Ectodermal cell (in vitro differentiated cells): ENCODE results near the gene CAPN5.

Experiments
- H3K27ac ChIP-seq: 2 replicates; pipeline ENCODE4 v1.7.0; 2013; ENCODE audit warnings: mild to moderate bottlenecking, low read depth, low read length; ENCODE audit not compliant: insufficient read depth, poor library complexity, severe bottlenecking
- H3K27me3 ChIP-seq: 2 replicates; pipeline ENCODE4 v1.7.0; 2013; ENCODE audit warnings: mild to moderate bottlenecking, low read length; ENCODE audit not compliant: insufficient read depth, control insufficient read depth, poor library complexity, severe bottlenecking
- H3K36me3 ChIP-seq: one replicate; pipeline ENCODE4 v1.7.0; 2013; ENCODE audit warnings: low read length; ENCODE audit not compliant: control insufficient read depth, insufficient read depth
- H3K4me1 ChIP-seq: one replicate; pipeline ENCODE4 v1.7.0; 2013; ENCODE audit warnings: low read length; ENCODE audit not compliant: control insufficient read depth, insufficient read depth
- H3K4me3 ChIP-seq: 2 replicates; pipeline ENCODE4 v1.7.0; 2013; ENCODE audit warnings: low read depth, low read length, control low read depth; ENCODE audit not compliant: insufficient read depth
- H3K9me3 ChIP-seq: 2 replicates; pipeline ENCODE4 v1.7.0; 2013; ENCODE audit warnings: mild to moderate bottlenecking, low read length, moderate library complexity; ENCODE audit not compliant: control insufficient read depth
- WGBS, 2 experiments: methylation state at CpG; one replicate each; pipeline ENCODE4 v1.1.7; 2013; ENCODE audit warnings: missing lambda C conversion rate in 2 of 2; 5-methylcytosine and 5-hydroxymethylcytosine counted together

Gene CAPN5

DNA sequence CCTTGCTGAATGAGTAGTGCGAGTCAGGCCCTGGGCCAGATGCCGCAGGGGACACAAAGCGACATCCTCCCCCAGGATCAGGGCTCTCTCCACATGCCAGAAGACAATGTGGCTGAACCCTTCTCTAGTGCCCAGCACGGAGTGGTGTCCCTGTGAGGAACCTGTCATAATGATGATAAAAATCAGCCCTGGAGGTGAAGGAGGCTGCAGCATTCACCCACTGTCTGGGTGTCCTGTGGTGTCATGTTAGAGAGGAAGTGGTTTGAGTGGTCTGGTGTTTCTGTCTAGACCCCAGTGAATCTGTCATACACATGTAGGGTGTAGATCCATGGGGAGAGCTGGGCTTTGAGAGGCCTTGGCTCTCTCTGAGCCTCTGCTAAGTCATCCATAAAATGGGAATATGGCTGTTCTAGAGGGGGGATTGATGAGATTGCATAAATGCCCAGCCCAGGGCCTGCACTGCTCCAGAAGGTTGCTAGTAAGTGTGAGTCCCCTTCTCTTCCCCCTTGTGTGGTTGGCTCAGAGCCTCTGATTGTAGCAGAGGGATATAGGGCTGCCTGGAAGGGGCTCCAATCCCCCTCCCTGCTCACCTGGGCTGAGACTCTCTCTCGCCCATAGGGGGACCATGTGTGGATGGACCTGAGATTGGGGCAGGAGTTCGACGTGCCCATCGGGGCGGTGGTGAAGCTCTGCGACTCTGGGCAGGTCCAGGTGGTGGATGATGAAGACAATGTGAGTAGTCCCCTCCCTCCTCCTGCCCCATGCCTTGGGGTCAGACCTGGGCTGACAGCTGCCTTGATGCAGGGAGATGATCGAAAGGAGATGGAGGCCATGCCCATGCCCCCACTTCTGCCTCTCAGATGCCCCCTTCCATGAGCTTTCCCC lies 75.6 kb downstream of the CAPN5 start:
- H3K27me3 ChIP-seq, result no peaks in the 10 kb centered on the region
- no peak overlapping the region for H3K27ac ChIP-seq
- H3K36me3 ChIP-seq, result no peaks in the 10 kb centered on the region
- no peak overlapping the region for H3K4me3 ChIP-seq
- 92 to 93% methylated on average over 11 of the region's 11 CpGs for WGBS, 2 experiments
- no peaks in the 10 kb centered on the region for H3K9me3 ChIP-seq
- H3K4me1 ChIP-seq, result peaks cover 9% of the 10 kb centered on the region

DNA sequence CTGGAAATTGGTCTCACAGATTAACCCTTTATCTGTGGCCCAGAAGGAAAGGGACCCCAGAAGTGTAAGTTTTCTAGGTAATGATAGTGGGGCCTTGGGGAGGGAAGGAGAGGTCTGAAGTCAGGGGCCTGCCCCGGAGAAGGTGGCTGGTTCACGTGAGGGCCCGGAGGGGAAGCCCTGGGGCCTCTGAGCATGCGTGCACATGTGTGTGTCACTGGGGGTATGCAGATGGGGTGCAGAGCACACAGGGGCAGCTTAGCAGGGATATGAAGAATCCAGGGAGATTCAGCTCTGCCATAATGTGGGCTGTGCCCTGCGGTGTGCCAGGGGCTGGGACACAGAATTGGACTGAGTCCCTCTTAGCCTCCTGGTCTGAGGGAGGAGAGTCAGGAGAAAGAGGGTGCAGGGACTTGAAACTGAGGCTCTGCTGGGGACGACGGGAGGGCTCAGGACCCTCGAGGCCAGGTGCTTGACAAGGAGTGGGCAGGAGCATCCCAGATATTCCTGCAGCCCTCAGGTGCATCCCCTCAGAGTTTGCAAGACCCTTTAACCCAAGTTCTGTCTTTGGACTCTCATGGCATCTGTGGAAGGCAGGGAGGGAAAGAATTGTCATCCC lies 76.7 kb downstream of the CAPN5 start:
- Histone ChIP-seq H3K9me3 (no peaks in the 10 kb centered on the region), H3K4me1 (peaks cover 13% of the 10 kb centered on the region), H3K4me3 (no peak overlapping the region), H3K36me3 (no peaks in the 10 kb centered on the region), H3K27me3 (no peaks in the 10 kb centered on the region), H3K27ac (no peak overlapping the region)
- WGBS, 2 experiments, result 91% methylated on average over 8 of the region's 8 CpGs

DNA sequence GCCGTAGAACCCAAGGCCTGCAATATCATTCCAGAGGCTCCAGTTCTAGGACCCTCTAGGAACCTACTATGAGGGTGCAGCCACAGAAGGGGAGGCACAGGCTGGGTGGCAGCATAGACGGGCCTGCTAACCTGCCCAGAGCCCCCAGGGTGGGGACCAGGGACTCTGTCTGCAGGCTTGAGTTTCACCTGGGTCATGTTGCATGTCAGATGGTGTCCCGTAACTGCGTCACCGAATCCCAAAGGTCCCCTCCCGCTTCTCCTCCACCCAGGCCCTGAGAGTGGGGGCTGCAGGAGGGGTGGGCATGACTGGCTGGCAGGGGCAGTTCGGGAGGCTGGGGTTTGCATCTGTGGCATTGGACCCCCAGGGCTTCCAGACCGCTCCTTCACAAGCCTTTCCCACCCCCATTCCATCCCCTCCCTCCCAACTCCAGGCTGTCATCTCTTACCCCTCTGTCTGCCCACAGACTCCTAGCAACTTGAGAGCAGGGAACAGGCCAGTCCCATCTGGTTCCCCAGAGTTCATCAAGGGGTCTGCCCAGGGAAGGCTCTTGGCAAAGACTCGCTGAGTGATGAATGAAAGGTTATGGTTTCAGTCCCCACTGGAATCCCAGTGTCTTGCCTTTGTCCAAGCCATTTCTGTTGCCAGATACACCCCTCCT lies 77.6 kb downstream of the CAPN5 start:
- H3K4me3 ChIP-seq, result no peak overlapping the region
- H3K36me3 ChIP-seq, result no peaks in the 10 kb centered on the region
- no peak overlapping the region for H3K27ac ChIP-seq
- 89 to 92% methylated on average over 9 of the region's 9 CpGs for WGBS, 2 experiments
- H3K4me1 ChIP-seq, result peaks cover 18% of the 10 kb centered on the region
- H3K27me3 ChIP-seq, result no peaks in the 10 kb centered on the region
- H3K9me3 ChIP-seq, result no peaks in the 10 kb centered on the region

DNA sequence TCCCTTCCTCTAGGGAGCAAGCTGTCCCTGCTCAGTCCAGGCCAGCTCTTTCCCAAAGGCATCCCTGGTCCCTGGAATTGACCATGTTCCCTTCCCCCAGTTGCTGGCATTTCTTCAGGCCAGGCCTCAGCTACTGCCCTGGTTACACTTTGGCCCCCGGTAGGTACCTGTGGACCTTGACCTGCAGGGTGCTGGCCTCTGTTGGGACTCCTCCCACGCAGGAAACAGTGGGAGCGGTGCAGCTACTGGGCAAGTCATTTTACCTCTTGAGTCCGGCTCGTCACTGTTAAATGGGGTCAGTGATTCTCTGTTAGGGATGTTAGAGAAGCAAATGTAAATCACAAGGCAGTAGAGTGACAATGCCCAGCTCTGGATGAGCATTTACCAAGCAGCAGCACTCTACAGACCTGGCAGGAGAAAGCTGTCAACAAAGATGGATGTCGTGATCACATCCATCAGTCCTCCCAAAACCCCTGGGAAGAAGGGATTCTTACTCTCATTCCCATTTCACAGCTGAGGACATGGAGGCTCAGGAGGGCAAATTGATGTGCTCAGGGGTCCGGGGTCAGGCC lies 78.2 kb downstream of the CAPN5 start:
- Histone ChIP-seq H3K27me3 (no peaks in the 10 kb centered on the region), H3K36me3 (no peaks in the 10 kb centered on the region), H3K27ac (no peak overlapping the region), H3K4me1 (peaks cover 19% of the 10 kb centered on the region), H3K4me3 (no peak overlapping the region), H3K9me3 (no peaks in the 10 kb centered on the region)
- WGBS, 2 experiments, result 86 to 88% methylated on average over 7 of the region's 7 CpGs

DNA sequence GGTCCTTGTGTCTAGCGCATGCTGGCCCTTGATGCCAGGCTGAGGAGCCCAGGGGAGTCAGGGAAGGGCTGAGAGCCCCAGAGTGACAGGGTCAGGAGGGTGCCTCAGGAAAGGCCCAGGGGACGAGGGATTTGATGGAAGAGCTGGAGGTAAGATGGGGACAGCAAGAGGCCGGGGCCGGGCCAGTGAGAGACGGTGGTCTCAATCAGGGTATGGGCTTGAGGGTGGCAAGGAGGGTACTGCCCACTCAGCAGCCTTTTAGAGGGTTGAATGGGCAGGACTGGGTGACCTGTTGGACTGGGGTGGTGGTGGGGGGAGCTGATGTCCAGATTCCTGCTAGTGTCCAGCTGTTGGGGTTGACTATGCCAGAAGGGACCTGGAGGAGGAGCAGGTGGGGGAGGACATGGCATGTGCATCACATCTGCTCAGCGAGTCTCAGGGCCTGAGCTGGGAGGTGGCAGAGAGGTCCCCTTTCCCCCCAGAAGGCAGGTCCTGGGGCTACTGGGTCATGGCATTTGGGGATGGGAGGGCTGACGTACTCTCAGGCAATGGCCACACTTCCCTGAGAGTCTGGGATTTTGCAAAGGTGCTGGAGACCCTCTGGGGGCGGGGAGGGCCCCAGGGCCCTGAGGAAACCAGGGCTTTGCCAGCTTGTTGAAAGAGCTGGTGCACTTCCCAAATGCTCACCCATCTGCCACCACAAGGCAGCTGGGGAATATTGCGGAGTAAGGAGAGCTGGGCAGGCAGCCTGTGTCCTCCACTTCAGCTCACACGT lies 79.7 kb downstream of the CAPN5 start:
- no peaks in the 10 kb centered on the region for H3K27me3 ChIP-seq
- H3K4me1 ChIP-seq, result peaks cover 15% of the 10 kb centered on the region
- no peaks in the 10 kb centered on the region for H3K9me3 ChIP-seq
- H3K27ac ChIP-seq, result no peak overlapping the region
- H3K4me3 ChIP-seq, result no peak overlapping the region
- no peaks in the 10 kb centered on the region for H3K36me3 ChIP-seq
- 88 to 89% methylated on average over 10 of the region's 10 CpGs for WGBS, 2 experiments

DNA sequence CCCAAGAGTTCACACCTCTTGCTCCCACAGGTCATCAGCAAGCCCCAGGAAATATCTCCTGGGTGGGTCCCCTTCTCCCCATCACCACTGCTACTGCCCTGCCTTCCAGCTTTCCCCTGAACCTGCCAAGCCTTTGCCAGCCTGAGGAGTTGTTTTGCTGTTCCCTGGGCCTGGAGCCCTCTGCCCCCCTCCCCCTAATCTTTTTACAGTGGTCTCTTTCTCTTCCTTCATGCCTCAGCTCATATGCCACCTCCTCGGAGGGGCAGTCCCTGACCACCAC lies 80.2 kb downstream of the CAPN5 start:
- Histone ChIP-seq H3K27ac (no peak overlapping the region), H3K4me3 (no peak overlapping the region), H3K27me3 (no peaks in the 10 kb centered on the region), H3K4me1 (peaks cover 15% of the 10 kb centered on the region), H3K36me3 (no peaks in the 10 kb centered on the region), H3K9me3 (no peaks in the 10 kb centered on the region)
- 51 to 68% methylated on average over 1 of the region's 1 CpG for WGBS, 2 experiments

DNA sequence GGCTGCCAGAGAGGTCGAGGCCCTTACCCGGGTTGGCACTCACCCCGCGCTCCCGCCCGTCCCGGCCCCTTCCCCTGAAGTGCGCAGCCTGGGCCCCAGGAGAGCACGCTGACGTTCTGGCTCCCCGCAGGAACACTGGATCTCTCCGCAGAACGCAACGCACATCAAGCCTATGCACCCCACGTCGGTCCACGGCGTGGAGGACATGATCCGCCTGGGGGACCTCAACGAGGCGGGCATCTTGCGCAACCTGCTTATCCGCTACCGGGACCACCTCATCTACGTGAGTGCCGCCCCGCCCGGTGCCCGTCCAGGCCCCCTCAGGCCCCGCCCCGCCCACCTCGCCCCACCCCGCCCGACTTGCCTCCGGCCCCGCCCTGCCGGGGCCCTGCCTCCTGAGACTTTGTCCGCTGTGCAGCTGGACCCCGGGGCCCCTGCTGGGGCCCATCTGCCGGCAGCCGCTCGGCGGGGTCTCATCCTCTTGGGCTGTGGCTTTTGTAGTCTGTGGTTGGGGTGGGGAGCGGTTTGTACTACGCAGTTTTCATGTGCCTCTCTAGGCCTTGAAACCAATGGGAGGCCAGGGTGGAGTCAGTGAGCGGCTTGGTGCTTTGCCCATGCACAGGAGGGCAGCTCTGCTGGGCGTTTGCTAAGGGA lies 81.0 kb downstream of the CAPN5 start:
- no peaks in the 10 kb centered on the region for H3K27me3 ChIP-seq
- no peaks in the 10 kb centered on the region for H3K9me3 ChIP-seq
- H3K4me3 ChIP-seq, result peak overlapping the region; percentile 33
- H3K27ac ChIP-seq, result no peak overlapping the region
- peaks cover 15% of the 10 kb centered on the region for H3K4me1 ChIP-seq
- no peaks in the 10 kb centered on the region for H3K36me3 ChIP-seq
- 4% methylated on average over 47 of the region's 47 CpGs for WGBS, 2 experiments

DNA sequence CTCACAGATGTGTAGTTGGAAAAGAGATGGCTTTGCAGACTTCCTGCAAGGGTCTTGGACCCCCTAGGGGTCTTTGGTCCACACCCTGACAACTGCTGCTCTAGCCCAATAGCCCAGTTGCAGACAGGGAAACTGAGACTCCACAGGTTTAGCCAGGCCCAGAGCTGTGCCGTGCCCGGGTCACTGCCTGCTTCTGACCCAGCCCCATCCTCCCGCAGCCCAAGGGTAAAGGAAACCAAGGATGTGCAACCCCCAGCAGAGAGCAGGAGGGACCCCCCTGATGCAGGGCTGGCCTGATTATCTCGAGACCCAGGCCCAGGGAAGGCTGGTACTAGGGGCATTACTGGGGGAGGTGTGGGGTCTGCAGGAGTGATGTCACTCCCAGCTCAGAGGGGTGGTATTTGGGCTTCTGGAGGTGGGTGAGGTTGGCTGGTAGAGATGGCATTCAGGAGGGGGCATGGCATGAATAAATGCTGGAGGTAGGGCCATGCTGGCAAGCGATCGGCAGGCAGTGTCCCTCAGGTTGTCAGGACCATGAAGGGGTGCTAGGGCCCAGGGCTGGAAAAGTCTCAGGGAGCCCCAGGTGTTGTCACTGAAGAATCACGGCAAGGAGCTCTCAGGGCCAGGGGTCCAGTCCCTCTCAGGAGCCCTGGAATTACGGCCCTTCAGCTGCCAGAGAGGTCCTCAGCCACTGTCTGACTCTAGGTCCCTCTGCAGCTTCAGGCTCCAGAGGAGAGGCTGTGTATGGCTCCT lies 82.4 kb downstream of the CAPN5 start:
- no peaks in the 10 kb centered on the region for H3K9me3 ChIP-seq
- no peaks in the 10 kb centered on the region for H3K27me3 ChIP-seq
- H3K4me1 ChIP-seq, result peaks cover 15% of the 10 kb centered on the region
- H3K36me3 ChIP-seq, result no peaks in the 10 kb centered on the region
- WGBS, 2 experiments, result 93% methylated on average over 8 of the region's 8 CpGs
- no peak overlapping the region for H3K4me3 ChIP-seq
- H3K27ac ChIP-seq, result no peak overlapping the region

DNA sequence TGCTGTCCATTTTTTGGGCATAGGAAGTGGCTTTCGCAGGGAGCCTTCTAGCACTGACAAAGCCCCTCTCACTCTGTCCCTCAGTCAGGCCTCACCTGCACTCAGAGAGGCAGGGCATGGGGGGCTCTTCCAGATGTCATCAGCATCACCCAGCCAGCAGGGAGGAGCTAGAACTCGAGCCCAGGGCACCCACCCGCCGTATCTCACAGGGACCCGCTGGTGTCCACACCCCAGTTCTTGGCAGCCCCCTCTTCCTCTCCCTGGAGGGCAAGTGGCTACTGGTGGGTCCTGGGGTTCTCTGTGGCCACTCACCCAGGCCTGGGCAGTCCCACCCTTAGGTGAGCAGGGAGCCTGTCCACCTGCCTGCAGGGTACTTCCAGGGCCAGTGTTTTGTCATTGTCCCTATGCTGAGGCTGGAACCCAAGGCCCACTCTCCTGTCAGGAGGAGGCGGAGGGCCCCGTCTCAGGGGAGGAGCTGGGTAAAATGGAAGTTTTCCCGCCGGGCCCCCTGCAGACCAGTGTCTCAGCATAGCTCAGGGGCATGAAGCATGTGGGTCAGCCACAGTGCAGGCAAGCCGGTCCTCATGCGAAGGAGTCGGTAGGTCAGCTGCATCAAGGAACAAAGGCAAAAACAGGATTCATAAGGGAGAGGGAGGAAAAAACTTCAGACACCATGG lies 83.1 kb downstream of the CAPN5 start:
- Histone ChIP-seq H3K27me3 (no peaks in the 10 kb centered on the region), H3K4me1 (peaks cover 15% of the 10 kb centered on the region), H3K27ac (no peak overlapping the region), H3K4me3 (no peak overlapping the region), H3K9me3 (no peaks in the 10 kb centered on the region), H3K36me3 (no peaks in the 10 kb centered on the region)
- WGBS, 2 experiments, result 71 to 82% methylated on average over 12 of the region's 12 CpGs
